ENCODE data around the gene PLCL1.

DNA sequence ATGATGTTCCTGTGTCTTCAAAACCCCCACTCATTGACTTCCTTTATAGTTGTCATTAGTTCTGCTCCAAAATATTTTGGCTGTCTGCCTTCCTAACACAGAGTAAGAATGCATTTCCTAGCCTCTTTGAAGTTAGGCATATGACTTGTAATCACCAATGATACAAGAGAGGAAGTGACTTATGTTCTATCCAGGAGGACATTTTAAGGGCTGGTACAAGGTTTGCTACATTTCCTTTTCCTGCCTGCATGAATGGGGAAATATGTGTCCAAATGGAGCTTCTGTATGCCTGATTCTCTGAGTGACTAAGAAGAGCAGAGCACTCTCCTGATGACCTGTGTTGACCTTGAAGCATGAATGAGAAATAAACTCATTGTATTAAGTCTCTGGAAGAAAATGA lies 115.1 kb downstream of the PLCL1 start:
- TF ChIP-seq, protein P1, sequence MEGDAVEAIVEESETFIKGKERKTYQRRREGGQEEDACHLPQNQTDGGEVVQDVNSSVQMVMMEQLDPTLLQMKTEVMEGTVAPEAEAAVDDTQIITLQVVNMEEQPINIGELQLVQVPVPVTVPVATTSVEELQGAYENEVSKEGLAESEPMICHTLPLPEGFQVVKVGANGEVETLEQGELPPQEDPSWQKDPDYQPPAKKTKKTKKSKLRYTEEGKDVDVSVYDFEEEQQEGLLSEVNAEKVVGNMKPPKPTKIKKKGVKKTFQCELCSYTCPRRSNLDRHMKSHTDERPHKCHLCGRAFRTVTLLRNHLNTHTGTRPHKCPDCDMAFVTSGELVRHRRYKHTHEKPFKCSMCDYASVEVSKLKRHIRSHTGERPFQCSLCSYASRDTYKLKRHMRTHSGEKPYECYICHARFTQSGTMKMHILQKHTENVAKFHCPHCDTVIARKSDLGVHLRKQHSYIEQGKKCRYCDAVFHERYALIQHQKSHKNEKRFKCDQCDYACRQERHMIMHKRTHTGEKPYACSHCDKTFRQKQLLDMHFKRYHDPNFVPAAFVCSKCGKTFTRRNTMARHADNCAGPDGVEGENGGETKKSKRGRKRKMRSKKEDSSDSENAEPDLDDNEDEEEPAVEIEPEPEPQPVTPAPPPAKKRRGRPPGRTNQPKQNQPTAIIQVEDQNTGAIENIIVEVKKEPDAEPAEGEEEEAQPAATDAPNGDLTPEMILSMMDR (IDR thresholded peaks at IDR 0.05) = no peak
- no peak for TF ChIP-seq ZFX (IDR thresholded peaks at IDR 0.05; ENCODE audit: borderline replicate concordance)

Measured in 22Rv1 (cell line).